HepG2 (cell line): Measurements from ENCODE around the gene IBTK. TPM values are rescaled to one million over a fixed set of nuclear protein-coding genes. Genes with fewer than 3 reads are reported as not detected.

Experiments
- ATAC-seq: fragments of 200-7000 bp; cut with Tn5 transposase; 3 replicates; pipeline ENCODE4 v1.9.1; 2020; ENCODE audit warnings: mild to moderate bottlenecking, moderate library complexity
- BruUV-seq: library from RNA; stranded (reverse); fragments of 400-500 nt; replicated peaks from 2 replicates; lab custom pipeline; 2021; lab: Mats Ljungman, UMichigan
- CTCF ChIA-PET: fragments of 300-600 bp; formaldehyde crosslinking; extraction: SDS; loops from one replicate; lab custom pipeline; 2021; ENCODE audit warnings: low total read pairs, inconsistent platforms, low intra/inter-chr PET ratio; lab: Yijun Ruan, JAX
- POLR2A ChIA-PET: fragments of 350-600 bp; sonication (Branson Sonifier 250); formaldehyde crosslinking; loops from one replicate; lab custom pipeline; 2020; ENCODE audit warnings: antibody characterized with exemption, inconsistent platforms; lab: Yijun Ruan, JAX
- DNase-seq: peaks from one replicate; pipeline ENCODE4 v3.0.0-alpha.2; 2015; ENCODE audit warnings: low spot score
- FAIRE-seq: peaks from 3 replicates; lab custom pipeline; 2011; peaks lifted over from hg19 to GRCh38; lab: Jason Lieb, UNC
- H2AFZ ChIP-seq: one replicate; pipeline ENCODE4 v1.6.1; 2011; ENCODE audit warnings: low read length, inconsistent platforms
- H3K27ac ChIP-seq: fragments of 300-600 bp; 3 replicates; pipeline ENCODE4 v1.8.0; 2011; ENCODE audit warnings: mixed run types, mild to moderate bottlenecking, mixed read lengths, low read length, inconsistent platforms; ENCODE audit not compliant: insufficient read depth; ENCODE audit errors: extremely low read length
- H3K27me3 ChIP-seq, 2 experiments: fragments of 200-600 bp in 1 of 2; 2 replicates in 1 of 2; 3 replicates in 1 of 2; pipeline versions ENCODE4 v1.6.0 to v1.8.0; 2011; ENCODE audit warnings: low read length in 2 of 2, mild to moderate bottlenecking in 2 of 2, moderate library complexity in 2 of 2, inconsistent platforms in 1 of 2; ENCODE audit not compliant: insufficient read depth in 2 of 2, control insufficient read depth in 1 of 2
- H3K36me3 ChIP-seq, 2 experiments: fragments of 200-600 bp in 1 of 2; replicated peaks in 1 of 2; 2 replicates in 1 of 2; 3 replicates in 1 of 2; pipeline versions ENCODE4 v1.5.1 to v1.8.0; 2011; ENCODE audit warnings: low read length in 2 of 2, inconsistent platforms in 1 of 2; ENCODE audit not compliant: insufficient read depth in 2 of 2, control insufficient read depth in 1 of 2
- H3K4me1 ChIP-seq: 2 replicates; pipeline ENCODE4 v1.5.1; 2012; ENCODE audit warnings: low read length, inconsistent platforms; ENCODE audit not compliant: insufficient read depth
- H3K4me2 ChIP-seq: 2 replicates; pipeline ENCODE4 v1.6.0; 2011; ENCODE audit warnings: low read depth, low read length, inconsistent platforms
- H3K4me3 ChIP-seq, 3 experiments: fragments of 200-600 bp in 1 of 3; sonication (generic), shearing (Covaris generic) in 1 of 3; replicated peaks in 1 of 3; 2 replicates each; pipeline ENCODE4 v1.5.1; 2011 to 2016; ENCODE audit warnings: low read length in 3 of 3, inconsistent platforms in 2 of 3, low read depth in 2 of 3, mild to moderate bottlenecking in 2 of 3, control low read depth in 1 of 3, mixed read lengths in 1 of 3; ENCODE audit not compliant: insufficient read depth in 1 of 3
- H3K79me2 ChIP-seq: one replicate; pipeline ENCODE4 v1.6.1; 2011; ENCODE audit warnings: low read length, inconsistent platforms; ENCODE audit not compliant: insufficient read depth
- H3K9ac ChIP-seq: 2 replicates; pipeline ENCODE4 v1.6.0; 2011; ENCODE audit warnings: mild to moderate bottlenecking, low read depth, low read length, inconsistent platforms; ENCODE audit not compliant: insufficient read depth
- H3K9me3 ChIP-seq: 2 replicates; pipeline ENCODE4 v1.5.1; 2012; ENCODE audit warnings: mild to moderate bottlenecking, low read length
- H4K20me1 ChIP-seq: 2 replicates; pipeline ENCODE4 v1.6.0; 2011; ENCODE audit warnings: inconsistent platforms, mild to moderate bottlenecking, low read length, moderate library complexity; ENCODE audit not compliant: insufficient read depth
- IRF2 ChIP-seq: IDR thresholded peaks from 2 replicates; pipeline ENCODE4 v1.6.1; 2018; ENCODE audit warnings: missing genetic modification reagents, missing compliant biosample characterization
- MLXIP ChIP-seq: sonication (generic); formaldehyde crosslinking; IDR thresholded peaks from 2 replicates; pipeline ENCODE4 v1.9.0; 2021; ENCODE audit warnings: missing genetic modification reagents, borderline replicate concordance
- NBN ChIP-seq: fragments of 450-650 bp; conservative IDR thresholded peaks from 2 replicates; pipeline ENCODE4 v1.6.1; 2017
- ZNF83 ChIP-seq: sonication (generic); formaldehyde crosslinking; IDR thresholded peaks from 2 replicates; pipeline ENCODE4 v1.4.0; 2020; ENCODE audit warnings: missing genetic modification reagents, mild to moderate bottlenecking, borderline replicate concordance
- ZSCAN22 ChIP-seq: sonication (generic); formaldehyde crosslinking; IDR thresholded peaks from 2 replicates; pipeline ENCODE4 v1.4.0; 2020; ENCODE audit warnings: mild to moderate bottlenecking, missing genetic modification reagents
- WGBS: methylation state at CpG from one replicate; pipeline ENCODE4 v1.1.6; 2017; ENCODE audit warnings: low lambda C conversion rate; 5-methylcytosine and 5-hydroxymethylcytosine counted together
- in situ Hi-C: cut with HindIII; loops from 2 replicates; pipeline ENCODE4 v1.10.0; 2017; ENCODE audit warnings: low pct_unique_long_range_greater_than_20kb; ENCODE audit not compliant: extremely low pct_ligation_motif_present
- intact Hi-C: fragments of 100-400 bp; cut with micrococcal nuclease; formaldehyde crosslinking; loops from one replicate; pipeline ENCODE4 v1.10.0; 2022; ENCODE audit not compliant: unreplicated experiment
- polyA plus RNA-seq, 8 experiments: library from polyadenylated mRNA; depleted of rRNA in 3 of 8; stranded (reverse) in 7 of 8; unstranded in 1 of 8; fragments of >200 nt; fragmentation: Illumina TruSeq in 4 of 8; extraction: Trizol in 4 of 8; gene quantifications; 2 replicates each; pipeline versions ENCODE4 v1.2.1 to v1.2.3, GENCODE V29; 2011 to 2016; ENCODE audit warnings: low read depth in 4 of 8, missing spikeins in 1 of 8, mixed read lengths in 1 of 8; ENCODE audit not compliant: insufficient read depth in 1 of 8
- total RNA-seq, 5 experiments: library from RNA; depleted of rRNA; stranded (reverse); fragments of >200 nt; fragmentation: Illumina TruSeq; extraction: Trizol; gene quantifications; 2 replicates each; pipeline ENCODE4 v1.2.3, GENCODE V29; 2016; ENCODE audit warnings: low read depth in 1 of 5

The IBTK gene
- total and polyA plus RNA-seq, 2 of the 13 experiments (the other 11 are each of a cell fraction or from before 2014, with no cell fraction given), result 23.8 to 60.0 TPM

- no TSS peak for BruUV-seq
- WGBS, result 95% methylated on average over 3 of the region's 3 CpGs
- no peak for ATAC-seq
- no peak for FAIRE-seq
- H3K9ac ChIP-seq, result no peak overlapping the region
- peaks cover 84% of the 10 kb centered on the region for H3K79me2 ChIP-seq
- DNase-seq, result no peak
- H3K4me2 ChIP-seq, result no peak overlapping the region
- H4K20me1 ChIP-seq, result peaks cover 38% of the 10 kb centered on the region
- in situ Hi-C loops, result loop anchor here (25.0 kb wide), 1 partner anchor 947 kb away; the partner anchor contains the start of genes PGM3 and RWDD2A
- peaks cover 4 to 30% of the 10 kb centered on the region in 2 experiments for H3K36me3 ChIP-seq
- POLR2A ChIA-PET, result no interaction called here
- no peak overlapping the region for H3K27ac ChIP-seq
- H3K4me3 ChIP-seq, result no peak overlapping the region
- CTCF ChIA-PET, result no interaction called here
- intact Hi-C loops, result loop anchor here (10.0 kb wide), 1 partner anchor 155 kb away; no protein-coding TSS in a partner anchor
- H2AFZ ChIP-seq, result no peak overlapping the region
- H3K4me1 ChIP-seq, result peaks cover 47% of the 10 kb centered on the region
- no peak for TF ChIP-seq ZSCAN22
- no peak for TF ChIP-seq IRF2
- no peak for TF ChIP-seq MLXIP (CRISPR knock-in tag)
- TF ChIP-seq, all 625 proteins: peak for 0
- no peaks in the 10 kb centered on the region for H3K27me3 ChIP-seq
- H3K9me3 ChIP-seq, result no peaks in the 10 kb centered on the region
Observed at GRCh38 chr6:82240186-82240585, 7.4 kb downstream of the IBTK start.

DNA sequence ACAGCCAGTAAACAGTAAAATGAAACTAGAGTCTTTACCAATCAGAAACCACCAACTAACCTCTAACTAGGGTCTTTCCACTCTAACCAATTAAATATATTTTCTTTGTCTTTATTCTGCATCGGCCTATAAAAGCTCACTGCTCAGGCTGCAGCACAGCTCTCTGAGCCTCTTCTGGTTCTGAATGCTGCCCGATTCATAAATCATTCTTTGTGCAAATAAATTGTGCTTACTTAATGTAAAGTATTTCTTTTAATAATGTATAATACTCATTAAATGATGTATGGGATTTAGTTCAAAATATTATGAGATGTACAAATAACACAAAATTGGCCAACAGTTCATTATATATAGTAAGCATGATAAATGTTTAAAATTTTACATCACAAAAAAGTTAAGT is 7.9 kb downstream of the IBTK start:
- BruUV-seq, result no TSS peak
- Histone ChIP-seq H3K9me3 (no peaks in the 10 kb centered on the region), H2AFZ (no peak overlapping the region), H3K79me2 (peaks cover 81% of the 10 kb centered on the region), H3K4me1 (peaks cover 41% of the 10 kb centered on the region), H3K36me3 (peaks cover 4 to 28% of the 10 kb centered on the region in 2 experiments), H3K27me3 (no peaks in the 10 kb centered on the region), H3K9ac (no peak overlapping the region), H3K4me3 (no peak overlapping the region), H4K20me1 (peaks cover 32% of the 10 kb centered on the region), H3K27ac (no peak overlapping the region), H3K4me2 (no peak overlapping the region)
- WGBS, result 80% methylated on average over 2 of the region's 2 CpGs
- ChIA-PET CTCF (no interaction called here), POLR2A (no interaction called here)
- DNase-seq (no peak), ATAC-seq (no peak), FAIRE-seq (no peak)
- in situ Hi-C loops, result loop anchor here (25.0 kb wide), 1 partner anchor 948 kb away; the partner anchor contains the start of genes PGM3 and RWDD2A
- TF ChIP-seq ZNF83 (no peak), NBN (no peak)
- intact Hi-C loops, result no loop called here
